ENCODE results near the gene NDUFB7.

Gene NDUFB7

DNA sequence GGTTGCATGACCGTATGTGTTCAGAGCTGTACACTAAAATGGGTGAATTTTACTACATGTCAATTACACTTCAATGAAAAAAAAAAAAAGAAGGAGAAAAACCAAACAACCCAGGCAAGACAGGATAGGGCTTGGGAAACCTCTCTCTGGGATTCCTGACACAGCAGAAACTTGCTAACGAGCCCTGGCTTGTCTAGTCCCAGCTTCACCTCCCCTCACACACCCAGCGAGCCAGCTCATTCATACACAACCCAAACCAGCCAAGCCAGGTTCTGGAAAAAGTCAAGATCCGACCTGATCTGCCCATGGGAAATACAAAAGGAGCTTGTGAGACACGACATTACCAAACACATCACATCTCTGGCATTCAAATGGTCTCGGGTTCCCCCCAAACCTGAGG lies 46.1 kb downstream of the NDUFB7 start:
- no peak for DNase-seq (ENCODE audit: low read depth in 3 of 3)

DNA sequence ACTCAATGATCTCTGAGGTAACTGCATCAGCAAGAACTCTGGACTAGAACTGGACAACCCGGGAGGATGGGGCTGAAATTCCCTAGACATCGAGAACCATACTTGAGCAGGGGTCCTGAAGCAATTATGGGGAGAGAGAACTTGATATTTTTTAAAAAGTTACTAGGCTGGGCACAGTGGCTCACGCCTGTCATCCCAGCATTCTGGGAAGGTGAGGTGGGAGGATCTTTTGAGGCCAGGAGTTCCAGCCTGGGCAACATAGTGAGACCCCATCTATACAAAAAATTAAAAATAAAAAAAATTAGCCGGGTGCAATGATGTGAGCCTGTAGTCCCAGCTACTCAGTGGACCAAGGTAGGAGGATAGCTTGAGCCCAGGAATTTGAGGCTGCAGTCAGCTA lies 51.3 kb downstream of the NDUFB7 start:
- no peak for DNase-seq (ENCODE audit: low read depth in 3 of 3)

DNA sequence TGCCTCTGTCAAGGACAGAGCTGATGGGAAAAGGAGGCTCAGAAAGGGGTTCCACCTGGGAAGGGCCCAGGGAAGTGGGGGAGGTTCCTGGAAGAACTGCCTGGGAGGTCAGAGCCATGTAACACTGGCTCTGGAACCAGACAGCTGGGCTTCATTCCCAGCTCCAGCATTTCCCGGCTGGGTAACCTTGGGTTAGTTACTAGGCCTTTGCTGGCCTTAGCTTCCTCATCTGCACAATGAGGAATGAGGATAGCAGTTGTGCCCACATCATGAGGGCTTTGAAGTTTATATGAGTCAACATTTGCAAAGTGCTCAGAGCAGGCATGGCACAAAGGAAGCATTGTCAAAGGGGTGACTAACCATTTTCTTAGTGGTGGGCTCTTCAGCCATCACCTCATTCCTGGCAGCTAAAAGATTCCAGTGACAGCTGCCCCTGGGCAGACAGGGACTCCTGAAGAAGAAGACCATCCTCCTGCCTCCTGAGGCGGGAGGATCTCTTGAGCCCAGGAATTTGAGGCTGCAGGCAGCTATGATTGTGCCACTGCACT lies 51.9 kb downstream of the NDUFB7 start:
- no peak for DNase-seq (ENCODE audit: low read depth in 3 of 3)

DNA sequence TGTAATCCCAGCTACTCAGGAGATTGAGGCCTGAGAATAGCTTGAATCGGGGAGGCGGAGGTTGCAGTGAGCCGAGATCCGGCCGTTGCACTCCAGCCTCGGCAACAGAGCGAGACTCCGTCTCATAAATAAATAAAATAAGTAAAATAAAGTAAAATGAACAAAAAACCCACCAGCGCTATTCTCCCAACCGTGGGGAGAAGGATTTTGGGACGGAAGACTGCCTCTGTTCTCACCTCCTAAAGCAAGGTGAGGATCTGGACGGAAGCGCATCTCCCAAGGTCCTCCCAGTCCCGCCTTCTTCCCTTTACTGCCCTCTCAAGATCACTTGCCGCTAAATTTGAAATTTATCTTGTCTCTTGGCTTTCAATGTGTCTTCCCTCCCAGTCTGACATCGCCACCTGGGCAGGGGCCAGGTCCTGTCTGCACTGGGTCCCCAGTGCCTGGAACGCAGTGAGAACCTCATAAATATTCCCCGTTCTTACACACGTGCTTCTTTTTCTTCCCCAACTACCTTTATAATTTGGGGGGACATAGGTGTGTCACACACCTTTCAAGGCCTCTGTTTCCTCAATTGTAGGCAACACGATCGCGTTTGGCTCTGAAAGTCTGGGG lies 52.5 kb downstream of the NDUFB7 start:
- no peak for DNase-seq (ENCODE audit: low read depth in 3 of 3)

DNA sequence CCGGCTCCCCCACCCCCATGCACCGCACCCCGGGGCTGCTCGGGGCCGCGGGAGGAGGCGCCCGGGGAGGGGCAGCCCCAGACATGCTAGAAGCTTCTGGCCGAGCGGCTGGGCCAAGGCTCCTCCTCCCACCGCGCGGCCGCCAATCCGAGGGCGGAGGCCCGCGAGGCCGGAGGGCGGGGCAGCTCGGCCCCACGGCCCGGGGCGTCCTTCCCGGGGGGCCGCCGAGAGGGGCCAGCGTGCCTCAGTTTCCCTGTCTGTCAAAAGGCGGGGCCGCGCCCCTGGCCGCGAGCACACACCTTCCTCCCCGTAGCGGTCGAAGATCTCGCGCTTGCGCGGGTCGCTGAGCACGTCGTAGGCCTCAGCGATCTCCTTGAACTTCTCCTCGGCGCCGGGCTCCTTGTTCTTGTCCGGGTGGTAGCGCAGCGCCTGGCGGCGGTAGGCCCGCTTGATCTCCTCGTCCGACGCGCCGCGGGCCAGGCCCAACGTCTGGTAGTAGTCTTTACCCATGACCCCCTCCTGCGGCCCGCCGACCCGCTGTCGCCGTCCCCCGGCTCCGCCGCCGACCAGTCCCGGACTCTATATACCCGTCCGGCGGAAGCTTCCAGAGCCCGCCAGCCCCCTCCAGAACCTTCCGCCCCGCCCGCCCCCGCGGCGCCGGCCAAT lies 53.9 kb downstream of the NDUFB7 start, which contains the start of gene DNAJB1:
Gene DNAJB1 (minus strand): TSS at position 558 of the 666 bp plus-strand sequence. CDS start 48 bp downstream, at position 510.
- peak in 1 of 3 donors; percentile 58 for DNase-seq (ENCODE audit: low read depth in 3 of 3)

DNA sequence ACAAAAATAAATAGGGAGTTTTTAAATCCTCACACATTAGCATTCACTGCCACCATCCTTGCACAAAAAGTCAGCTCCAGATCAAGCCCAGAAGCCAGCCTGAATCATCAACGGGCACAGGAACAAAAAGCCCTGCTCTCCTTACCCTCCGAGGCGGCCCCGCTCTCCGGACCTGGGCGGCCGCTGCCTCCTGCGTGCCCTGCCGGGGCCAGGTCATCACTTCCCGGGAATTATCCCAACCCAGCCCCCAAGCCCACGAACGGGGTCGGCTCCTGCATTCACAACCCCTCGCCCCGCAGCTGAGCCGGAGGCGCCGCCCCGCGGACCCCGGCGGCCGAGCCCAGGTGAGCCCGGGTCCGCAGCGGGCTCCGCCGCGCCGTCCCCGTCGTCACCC lies 54.4 kb downstream of the NDUFB7 start:
- no peak for DNase-seq (ENCODE audit: low read depth in 3 of 3)

DNA sequence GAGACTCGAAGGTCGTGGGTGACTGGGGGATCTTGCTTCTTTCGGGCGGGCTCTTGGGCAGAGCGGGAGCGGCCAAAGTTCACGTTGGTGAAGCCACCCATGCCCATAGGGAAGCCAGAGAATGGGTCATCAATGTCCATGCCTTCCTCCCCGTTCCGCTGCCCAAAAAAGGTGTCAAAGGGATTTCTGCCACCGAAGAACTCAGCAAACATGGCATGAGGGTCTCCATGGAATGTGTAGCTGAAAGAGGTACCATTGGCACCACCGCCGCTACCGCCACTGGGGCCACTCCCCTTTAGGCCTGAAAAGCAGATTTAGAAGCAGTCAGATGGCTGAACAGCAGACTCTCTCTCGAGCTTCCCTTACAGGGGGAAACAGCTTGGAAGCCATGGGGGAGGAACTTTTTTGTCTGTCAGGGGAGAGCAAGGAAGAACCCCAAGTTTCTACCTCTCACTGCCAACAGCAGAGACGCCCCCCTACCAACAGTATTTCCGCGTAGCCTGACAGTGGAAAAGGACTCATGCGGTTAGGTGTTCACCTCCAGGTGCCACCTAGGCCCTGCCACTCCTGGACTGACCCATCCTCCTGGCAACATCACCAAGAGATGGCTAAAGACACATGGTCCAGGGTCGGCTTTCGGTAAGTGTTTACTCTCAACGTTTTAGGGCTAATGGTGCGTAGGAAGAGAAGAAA lies 55.0 kb downstream of the NDUFB7 start:
- no peak for DNase-seq (ENCODE audit: low read depth in 3 of 3)

All from stimulated activated CD4-positive, alpha-beta T cell treated with anti-CD3 and anti-CD28 coated beads, TNF-alpha, amount 100 ng/mL, for 48 hours (primary cell).